ENCODE results near the gene PALLD. TPM values are rescaled to one million over a fixed set of nuclear protein-coding genes. Genes with fewer than 3 reads are reported as not detected.

PALLD gene
- total RNA-seq, 1 donor from 2014 or later: 38.6 TPM

DNA sequence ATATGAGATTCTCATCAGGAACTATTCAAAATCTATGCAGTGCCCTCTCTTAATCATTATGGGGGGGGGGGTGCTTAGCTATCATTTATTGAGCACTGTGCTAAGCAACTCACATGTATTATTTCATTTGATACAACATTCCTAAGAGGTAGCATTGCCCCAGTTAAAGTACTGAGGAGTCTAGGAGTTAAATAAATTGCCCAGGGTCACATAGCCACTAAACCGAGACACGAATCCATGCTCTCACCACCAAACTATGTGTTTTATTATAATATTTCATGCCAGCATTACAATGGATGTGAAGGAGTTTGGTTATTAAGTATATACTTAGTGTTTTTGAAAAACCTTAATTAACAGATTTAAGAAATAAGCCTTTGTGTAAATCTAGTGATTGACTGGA, 381.8 kb downstream of the PALLD start:
- no peak for DNase-seq (ENCODE audit: extremely low read depth, low read depth, low spot score)

GRCh38 chr4:168879188-168879587, 382.3 kb downstream of the PALLD start:
- no peak for DNase-seq (ENCODE audit: extremely low read depth, low read depth, low spot score)

DNA sequence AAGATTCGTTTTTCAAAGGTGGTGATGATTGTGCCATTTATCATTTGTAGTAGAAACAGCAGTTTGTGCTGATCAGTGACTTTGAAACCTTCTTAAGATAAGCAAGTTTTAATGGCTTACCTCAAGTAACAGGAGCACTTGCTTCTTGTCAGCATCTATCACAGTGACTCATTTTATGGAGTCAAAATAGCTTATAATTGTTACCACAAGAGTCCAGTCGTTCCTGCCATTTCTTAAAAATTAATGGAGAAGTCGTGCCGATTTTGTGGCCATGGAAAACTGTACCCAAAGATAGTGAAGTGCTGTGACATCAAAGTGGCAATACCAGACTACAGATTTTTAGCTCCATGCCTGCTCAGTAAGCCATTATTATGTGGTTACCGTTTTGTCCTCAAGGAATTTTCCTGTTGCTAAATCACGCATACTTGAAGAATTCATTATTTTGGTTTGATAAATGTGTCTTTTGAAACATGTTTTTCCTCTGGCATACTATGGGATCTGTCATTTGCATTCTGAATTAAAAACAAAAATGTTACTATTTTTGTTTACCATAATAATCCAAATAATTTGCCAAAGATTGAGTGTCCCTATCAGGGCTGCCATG, 383.3 kb downstream of the PALLD start:
- no peak for DNase-seq (ENCODE audit: extremely low read depth, low read depth, low spot score)

GRCh38 chr4:168880811-168881595, 384.2 kb downstream of the PALLD start:
- DNase-seq (ENCODE audit: extremely low read depth, low read depth, low spot score): no peak

DNA sequence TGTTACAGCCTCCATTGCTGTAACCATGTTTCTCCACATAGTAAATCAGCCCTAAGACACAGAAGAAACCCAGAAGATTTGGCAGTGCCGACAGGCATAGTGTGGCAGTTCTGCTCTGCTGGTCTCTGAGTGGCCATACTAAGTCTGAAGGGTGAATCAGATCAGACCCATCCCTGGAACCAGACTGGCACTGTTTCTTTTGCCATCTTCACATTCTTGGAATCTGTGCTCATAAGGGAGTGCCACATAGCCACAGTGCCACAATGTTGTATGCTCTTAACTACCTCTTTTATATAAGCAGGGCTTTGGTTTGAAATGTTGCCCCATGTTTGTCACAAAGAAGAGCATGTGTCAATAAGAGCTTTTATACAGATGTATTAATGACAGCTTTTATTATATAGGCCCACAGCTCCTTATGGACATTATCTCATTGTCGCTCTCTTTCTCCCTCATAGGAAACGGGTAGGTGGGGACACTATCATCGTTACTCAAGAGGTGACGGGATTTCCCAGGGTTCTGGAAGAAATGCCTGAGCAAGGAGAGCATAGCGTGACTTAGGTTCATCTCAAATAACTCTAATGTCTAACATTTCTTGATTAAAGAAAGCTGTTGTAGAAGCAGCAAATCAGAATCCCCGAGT, 385.0 kb downstream of the PALLD start:
- no peak for DNase-seq (ENCODE audit: extremely low read depth, low read depth, low spot score)

DNA sequence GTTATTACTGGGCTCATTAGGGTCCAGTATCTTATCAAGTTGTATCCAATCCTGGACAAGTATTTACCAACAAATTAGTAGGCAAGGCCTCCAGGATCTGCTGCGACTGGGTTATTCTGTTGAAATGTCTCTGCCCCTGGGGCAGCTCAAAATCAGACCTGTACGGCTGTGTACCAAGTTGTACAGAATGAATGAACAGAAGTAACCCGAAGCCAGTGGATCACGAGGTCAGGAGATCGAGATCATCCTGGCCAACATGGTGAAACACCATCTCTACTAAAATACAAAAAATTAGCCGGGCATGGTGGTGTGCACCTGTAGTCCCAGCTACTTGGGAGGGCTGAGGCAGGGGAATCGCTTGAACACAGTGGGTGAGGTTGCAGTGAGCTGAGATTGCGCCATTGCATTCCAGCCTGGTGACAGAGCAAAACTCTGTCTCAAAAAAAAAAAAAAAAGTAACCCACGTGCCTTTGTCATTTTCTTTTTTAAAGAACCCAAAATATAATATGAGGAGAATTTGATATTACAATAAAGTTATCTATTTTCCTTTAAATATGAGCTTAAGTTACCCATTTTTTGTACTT, 385.9 kb downstream of the PALLD start:
- no peak for DNase-seq (ENCODE audit: extremely low read depth, low read depth, low spot score)

DNA sequence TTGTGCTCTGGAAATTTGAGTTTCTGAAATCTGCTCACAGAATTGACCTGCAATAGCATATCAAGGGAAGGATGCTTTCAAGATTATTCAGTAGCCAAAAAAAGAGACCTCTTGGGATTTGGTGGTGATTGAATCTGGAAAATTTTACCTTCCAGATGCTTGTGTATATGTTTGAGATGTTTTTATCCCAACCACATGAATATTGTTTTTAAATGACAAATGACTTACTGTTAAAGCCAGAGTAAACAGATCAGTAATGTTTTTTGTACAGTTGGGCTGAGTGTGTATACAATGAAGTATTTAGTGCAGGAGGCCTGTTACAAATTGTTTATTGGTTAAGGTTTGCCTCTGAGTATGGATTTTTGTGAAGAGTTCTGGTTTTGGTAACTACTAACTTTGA, 386.7 kb downstream of the PALLD start:
- DNase-seq (ENCODE audit: extremely low read depth, low read depth, low spot score): no peak

DNA sequence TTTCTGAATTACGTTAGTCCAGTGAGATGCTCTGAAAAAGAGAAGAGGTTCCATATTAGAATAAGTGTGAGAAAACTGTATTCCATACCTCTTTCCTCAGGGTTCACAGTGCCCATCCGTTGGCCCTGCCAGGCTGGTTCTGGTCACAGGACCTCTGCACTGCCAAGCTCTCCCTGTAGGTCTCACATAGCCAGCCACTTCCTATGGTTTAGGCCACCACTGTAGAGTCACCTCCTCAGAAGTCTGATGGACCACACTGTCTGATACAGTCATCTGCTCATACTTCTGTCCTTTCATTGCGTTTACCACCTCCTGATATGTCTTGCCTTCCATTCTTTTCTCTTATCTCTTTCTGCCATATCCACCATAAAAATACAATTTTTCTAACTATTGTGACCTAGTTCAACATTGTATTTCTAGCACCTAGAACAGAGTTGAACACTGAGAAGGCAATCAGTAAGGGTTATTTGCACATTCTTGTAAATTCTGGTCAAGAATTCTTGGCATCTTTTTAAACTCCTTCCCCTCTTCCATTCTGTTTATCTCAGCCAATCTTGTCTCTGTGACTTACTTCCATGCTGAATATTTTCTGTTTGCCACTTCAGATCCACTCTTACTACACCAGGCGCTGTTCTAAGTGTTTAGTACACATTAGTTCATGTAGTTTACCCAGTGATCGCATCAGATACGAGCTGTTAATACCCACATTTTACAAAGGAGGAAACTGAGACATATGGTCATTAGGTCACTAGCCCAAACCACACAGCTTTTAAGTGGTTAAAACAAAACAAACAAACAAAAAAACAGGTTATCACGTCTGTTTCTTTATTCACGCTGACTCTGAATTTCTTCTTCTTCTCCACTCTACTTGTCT, 387.6 kb downstream of the PALLD start:
- no peak for DNase-seq (ENCODE audit: extremely low read depth, low read depth, low spot score)

GRCh38 chr4:168885400-168885799, 388.5 kb downstream of the PALLD start:
- DNase-seq (ENCODE audit: extremely low read depth, low read depth, low spot score): no peak

GRCh38 chr4:168886351-168886750, 389.5 kb downstream of the PALLD start:
- no peak for DNase-seq (ENCODE audit: extremely low read depth, low read depth, low spot score)

DNA sequence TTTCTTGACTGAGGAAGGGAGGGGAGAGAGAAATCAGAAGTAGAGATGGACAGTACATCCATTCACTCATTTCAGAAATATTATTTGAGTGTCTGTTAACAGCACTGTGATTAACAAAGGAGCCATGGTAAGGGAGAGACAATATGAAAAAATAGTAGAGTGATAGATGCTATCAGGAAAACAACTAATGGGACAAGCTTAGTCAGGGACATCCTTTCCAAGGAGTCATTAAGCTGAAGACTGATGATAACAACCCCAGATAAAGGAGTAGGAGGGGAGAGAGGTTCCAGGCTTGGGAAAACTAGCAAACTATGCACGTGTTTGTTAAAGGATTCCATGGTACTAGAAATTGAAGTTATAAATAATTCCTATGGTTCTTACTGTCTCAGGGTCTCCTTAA, 391.0 kb downstream of the PALLD start:
- no peak for DNase-seq (ENCODE audit: extremely low read depth, low read depth, low spot score)

DNA sequence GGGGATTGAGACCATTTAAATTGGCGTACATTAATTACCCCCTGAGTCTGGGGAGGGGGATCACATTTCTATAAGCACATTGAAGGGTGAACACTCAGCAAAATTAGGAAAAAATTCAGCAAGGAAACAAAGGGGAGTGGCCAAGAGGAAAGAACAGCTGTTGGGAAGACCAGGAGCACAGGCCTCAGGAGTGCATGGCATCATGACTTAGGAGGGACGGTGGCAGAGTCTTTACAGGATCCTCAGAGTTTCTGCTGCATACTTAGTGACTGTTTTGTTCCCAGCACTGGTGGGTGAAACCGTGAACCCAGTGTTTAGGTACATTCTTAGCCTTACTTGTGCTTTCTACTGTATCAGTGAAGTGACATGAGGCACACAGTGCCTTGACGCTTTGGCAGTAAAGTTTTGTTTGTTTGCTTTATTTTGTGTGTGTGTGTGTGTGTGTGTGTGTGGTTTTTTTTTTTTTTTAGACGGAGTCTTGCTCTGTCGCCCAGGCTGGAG, 391.9 kb downstream of the PALLD start:
- DNase-seq (ENCODE audit: extremely low read depth, low read depth, low spot score): no peak

GRCh38 chr4:168891086-168891485, 394.2 kb downstream of the PALLD start:
- no peak for DNase-seq (ENCODE audit: extremely low read depth, low read depth, low spot score)

- DNase-seq (ENCODE audit: extremely low read depth, low read depth, low spot score): no peak
Observed at GRCh38 chr4:168891688-168892087, 394.8 kb downstream of the PALLD start.

GRCh38 chr4:168892475-168892874, 395.6 kb downstream of the PALLD start:
- no peak for DNase-seq (ENCODE audit: extremely low read depth, low read depth, low spot score)

DNA sequence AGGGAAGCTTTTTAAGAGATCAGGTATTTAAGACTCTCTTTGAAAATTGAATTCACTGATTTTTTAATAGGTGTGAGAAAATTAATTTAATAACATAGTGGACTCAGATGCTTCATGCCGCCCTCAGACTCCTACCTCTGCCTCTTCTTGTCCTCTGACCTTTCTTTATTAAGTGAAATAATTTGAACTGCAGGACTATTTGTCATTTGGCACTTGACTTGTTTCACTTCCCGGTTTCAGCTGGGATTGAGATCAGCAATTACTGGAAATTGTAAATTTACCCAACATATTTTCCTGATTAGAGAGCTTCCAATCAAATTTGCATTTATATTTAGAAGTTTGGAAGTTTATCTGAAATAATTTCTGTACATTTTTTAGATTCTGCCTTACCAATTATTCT, 396.4 kb downstream of the PALLD start:
- DNase-seq (ENCODE audit: extremely low read depth, low read depth, low spot score): no peak

- no peak for DNase-seq (ENCODE audit: extremely low read depth, low read depth, low spot score)
Observed at GRCh38 chr4:168893807-168894206, 397.0 kb downstream of the PALLD start.

- no peak for DNase-seq (ENCODE audit: extremely low read depth, low read depth, low spot score)
Observed at GRCh38 chr4:168900080-168900479, 403.2 kb downstream of the PALLD start.

DNA sequence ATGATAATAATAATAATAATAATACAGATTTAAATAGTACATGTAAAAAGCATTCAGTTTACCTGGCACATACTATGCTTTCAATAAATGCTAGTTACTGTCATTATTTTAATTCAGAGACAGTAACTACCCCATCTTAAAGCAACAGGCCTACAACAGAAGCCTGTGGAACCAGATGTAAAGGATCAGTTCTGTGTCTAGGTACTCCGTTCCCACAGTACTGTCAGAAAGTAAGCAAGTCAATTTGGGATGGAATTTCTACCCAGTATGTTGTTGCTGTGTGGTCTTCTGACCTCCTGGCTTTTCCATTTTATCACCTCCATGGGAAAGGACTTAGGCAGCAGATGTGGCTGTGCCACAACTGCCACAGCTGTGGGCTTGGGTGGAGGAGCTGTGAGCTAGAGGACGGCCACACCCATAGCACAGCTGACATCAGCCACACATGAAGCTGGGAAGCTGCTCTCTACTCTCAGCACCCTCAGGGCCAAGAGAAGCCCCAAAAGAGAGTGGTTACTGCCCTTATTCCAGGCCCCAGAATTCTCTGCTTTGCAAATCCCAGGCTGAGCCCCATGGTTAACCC, 410.4 kb downstream of the PALLD start:
- no peak for DNase-seq (ENCODE audit: extremely low read depth, low read depth, low spot score)

- DNase-seq (ENCODE audit: extremely low read depth, low read depth, low spot score): no peak
Observed at GRCh38 chr4:168908093-168908492, 411.2 kb downstream of the PALLD start.

All from glomerular endothelial cell (primary cell).